22Rv1 (cell line): ENCODE measurements around the gene SUGCT.

Source experiments
- CTCF ChIP-seq: fragments of 450-650 bp; IDR thresholded peaks from 2 replicates; pipeline ENCODE4 v1.5.1; 2017; ENCODE audit warnings: mild to moderate bottlenecking
- ZFX ChIP-seq: fragments of 450-650 bp; IDR thresholded peaks from 2 replicates; pipeline ENCODE4 v1.6.1; 2017; ENCODE audit warnings: antibody characterized with exemption, borderline replicate concordance

GRCh38 chr7:40694991-40695390 is 560.2 kb downstream of the SUGCT start:
- no peak for TF ChIP-seq CTCF
- TF ChIP-seq ZFX, result no peak
